HG03135 (cell line): ENCODE results near the gene INKA1.
A peak's percentile ranks its signal among the peaks of the same experiment; 100 is the strongest.

Experiments used
- ATAC-seq: cut with Tn5 transposase; IDR thresholded peaks from one replicate; pipeline ENCODE4 v1.9.1; 2021; ENCODE audit warnings: mild to moderate bottlenecking, moderate library complexity; ENCODE audit not compliant: unreplicated experiment

The INKA1 gene

DNA sequence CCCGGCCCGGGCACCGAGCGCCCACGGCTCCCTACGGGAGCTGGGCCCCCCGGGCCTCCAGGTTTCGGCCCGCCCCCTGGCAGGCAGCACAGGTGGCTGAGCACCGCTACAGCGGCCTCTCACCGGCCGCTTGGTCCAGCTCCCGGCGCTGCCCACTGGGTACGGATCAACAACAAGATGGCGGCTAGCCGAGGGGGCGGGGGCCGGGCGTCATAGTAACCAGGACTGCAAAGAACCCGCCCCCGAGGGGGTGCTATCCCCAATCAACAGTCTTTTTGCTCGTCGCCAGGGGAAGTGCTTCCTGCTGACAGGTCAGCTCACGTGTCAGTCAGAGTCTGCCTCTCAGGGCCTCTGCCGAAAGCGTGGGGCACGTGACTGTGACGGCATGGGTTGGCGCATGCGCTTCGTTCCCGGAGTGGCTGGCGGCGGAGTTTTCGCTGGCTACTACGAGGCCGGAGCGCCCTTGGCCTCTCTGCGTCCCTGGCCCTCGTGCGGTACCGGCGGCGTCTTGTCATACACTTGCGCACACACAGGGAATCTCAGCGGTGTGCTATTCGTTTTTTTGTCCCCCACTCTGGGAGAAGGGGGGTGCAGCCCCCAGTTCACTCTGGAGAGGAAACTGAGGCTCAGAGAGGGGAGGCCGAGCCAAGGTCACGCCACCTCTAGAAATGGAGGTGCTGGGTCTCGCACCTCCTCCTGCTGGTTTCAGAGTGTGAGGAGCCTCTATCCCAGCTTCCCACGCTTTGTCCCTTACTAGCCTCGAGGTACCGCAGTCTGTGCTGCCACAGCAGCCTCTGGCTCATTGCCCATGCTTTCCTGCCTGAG, 16.5 kb upstream of the INKA1 start, which contains the start of gene IP6K1:
TSS of gene IP6K1 (minus strand) at position 186 of the 825 bp plus-strand sequence. CDS start 38,502 bp downstream, outside the sequence.
- peak; percentile 98 for ATAC-seq

DNA sequence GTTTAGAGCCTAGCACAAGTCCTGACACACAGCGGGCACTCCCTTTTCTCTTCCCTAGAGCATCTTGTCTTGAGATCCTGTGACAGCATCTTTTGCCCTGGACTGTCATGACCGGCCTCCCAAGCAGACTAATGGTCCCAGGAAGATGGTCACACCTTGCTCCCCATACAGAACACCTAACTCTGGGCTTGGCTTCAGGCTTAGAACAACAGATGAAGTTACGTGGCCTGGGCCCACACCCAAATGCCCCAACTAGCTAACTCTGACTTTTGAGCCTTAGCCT, 15.9 kb upstream of the INKA1 start:
- ATAC-seq: no peak

DNA sequence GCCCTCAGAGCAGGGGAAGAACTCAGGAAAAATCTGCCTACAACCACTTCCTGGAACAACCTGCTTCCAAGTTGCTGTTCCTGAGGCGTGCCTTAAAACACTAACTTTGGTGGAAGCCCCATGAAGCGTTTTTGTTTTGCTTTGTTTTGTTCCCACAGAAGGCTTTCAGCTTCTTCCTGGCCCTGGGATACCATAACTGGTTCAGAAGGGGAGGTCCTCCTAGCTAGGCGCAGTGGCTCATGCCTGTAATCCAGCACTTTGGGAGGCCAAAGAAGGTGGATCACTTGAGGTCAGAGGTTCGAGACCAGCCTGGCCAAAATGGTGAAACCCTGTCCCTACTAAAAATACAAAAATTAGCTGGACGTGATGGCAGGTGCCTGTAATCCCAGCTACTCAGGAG, 15.5 kb upstream of the INKA1 start:
- no peak for ATAC-seq

DNA sequence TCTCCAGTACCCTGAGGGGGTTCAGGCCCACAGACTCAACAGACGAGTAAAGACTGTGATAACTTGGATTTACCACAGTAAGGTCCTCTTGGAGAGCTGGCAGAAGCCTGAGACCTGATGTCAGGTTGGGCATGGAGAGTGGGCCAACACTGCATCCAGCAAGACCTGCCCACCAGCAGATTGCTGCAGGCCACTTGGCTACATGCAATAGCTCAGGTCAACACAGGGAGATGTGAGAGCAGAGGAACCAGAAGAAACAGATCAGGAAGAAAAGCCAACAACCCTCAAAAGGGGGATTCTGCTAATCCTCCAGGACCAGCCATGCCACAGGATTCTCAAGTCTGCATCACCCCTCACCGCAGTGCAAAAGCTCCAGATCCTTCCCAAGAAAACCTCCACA, 15.0 kb upstream of the INKA1 start:
- no peak for ATAC-seq

DNA sequence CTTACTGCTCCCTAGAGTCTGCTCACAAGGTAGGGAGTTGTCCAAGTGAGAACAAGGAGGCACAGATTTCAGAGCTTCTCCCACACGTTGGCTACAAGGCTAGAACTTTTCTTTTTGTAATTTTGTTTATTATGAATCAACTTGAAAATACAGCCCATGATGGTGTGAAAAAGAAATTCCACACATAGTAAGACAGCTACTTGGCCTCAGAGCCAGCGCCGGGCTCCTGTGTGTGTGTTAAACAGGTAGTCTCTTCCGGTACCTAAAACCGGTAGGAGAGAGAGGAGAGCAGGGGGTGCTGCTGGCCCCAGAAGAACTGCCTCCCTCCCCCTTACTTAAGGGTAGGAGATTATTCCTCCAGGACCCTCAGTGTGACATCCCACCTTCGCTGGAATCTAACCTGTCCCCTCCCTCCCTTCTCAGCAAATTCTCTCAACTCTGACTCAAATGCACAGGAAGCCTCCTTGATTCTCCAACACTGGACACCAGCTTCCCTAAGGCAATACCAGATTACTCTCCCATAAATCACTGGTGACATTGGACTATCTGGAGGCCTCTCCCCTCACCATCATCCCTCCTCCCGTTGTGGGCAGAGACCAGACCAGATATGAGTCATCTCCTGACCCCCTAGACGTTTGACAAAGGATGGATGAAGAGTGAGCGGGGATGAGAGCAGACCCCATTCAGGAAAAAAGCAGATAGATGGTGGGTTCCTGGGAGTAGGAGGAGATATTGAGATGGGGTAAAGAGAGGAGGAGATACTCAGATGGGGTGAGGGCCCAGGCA, 12.2 kb upstream of the INKA1 start:
- ATAC-seq: no peak

DNA sequence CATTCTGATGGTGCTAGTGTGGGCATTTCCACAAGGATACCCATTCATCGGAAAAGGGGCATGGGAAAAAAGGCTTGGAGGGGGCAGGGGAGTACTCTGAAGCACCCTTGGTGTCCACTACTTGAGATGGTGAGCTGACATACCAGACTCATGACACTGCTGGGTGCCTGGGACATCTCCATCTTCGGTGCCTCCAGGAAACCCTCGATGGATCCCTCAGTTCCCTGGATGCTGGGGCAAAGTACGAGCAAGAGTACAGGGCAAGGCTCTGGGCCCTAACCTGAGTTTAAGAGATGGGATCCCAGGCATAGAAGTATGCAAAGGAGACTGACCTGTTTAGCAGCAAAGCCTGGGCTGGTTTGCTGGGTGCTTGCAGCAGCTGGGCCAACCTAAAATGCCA, 11.5 kb upstream of the INKA1 start:
- no peak for ATAC-seq

DNA sequence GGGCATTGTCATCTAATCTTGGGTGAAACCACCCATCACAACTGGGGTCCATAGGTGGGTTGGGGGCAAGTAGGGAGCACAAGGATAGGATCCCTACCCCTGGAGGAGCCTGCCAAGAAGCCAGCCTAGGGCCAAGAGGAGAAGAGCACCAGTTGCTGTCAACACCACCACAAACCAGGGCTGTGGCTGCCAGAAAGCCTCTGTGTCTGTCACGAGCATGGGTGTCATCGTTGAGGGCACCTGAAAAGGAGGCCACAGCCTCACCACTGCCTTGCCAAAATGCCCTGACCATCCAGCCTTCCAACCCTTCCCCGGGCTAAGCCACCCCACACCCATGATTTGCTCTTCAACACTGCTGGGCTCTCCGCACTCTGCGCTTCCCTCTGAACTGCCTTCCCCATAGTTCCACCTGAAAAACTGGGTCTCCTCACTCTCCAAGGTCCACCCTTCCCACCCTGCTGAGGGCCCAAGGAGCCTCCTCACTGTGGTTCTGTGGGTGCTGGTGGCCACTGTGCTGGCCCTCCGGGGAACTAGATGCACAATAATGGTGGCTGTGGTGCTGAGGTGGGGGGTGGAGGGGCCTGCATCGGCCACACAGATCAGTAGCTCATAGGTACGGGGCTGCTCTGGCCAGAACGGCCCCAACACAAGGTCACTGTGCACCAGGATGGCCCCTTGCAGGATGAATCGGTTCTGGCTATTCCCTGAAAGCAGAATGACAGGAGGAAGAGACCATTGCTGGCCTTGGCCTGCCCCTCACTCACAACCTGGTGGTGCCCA, 10.5 kb upstream of the INKA1 start:
- no peak for ATAC-seq

DNA sequence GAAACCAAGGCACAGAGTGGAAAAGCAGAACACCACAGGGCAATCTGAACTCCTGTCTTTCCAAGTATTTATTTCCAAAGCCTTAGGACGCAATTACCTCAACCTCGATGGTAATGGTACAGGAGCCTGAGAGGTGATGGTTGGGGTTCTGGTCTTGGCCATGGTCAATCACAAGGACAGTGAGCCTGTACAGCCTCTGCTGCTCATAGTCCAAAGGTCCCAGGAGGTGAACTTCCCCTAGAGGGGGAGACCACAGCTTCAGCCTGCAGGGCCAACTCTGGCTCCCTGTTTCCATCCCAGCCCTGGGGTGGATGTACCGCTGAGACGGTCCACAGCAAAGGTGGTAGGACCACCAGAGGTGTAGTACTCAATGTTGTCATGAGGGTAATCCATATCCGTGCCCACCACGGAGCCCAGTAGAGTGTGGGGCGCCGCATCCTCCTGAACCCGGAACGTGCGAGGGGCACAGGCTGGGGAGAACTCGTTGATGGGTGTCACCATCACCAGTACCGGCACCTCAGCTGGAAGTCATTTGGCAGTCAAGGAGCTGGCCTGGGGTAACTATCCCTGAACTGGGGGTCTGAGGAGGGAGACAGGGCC, 9.5 kb upstream of the INKA1 start:
- ATAC-seq: no peak

DNA sequence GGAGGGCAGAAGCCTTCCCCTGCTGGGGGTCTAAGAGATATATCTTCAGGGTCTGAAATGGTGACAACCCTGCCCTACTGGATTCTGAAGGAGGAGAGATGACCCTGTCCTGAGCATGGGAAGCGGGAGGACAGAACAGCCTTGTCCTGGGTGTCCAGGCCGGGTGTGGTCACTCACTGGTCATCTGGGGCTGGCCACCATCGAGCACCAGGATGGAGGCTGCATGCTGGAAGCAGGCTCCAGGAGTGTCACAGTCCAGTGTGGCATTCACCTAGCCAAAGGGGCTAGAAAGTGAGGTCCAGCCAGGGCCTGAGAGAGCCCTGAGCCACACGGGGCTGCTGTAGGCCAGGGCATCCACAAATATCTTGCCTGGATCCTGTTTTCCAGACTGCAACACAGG, 8.6 kb upstream of the INKA1 start:
- ATAC-seq: no peak

DNA sequence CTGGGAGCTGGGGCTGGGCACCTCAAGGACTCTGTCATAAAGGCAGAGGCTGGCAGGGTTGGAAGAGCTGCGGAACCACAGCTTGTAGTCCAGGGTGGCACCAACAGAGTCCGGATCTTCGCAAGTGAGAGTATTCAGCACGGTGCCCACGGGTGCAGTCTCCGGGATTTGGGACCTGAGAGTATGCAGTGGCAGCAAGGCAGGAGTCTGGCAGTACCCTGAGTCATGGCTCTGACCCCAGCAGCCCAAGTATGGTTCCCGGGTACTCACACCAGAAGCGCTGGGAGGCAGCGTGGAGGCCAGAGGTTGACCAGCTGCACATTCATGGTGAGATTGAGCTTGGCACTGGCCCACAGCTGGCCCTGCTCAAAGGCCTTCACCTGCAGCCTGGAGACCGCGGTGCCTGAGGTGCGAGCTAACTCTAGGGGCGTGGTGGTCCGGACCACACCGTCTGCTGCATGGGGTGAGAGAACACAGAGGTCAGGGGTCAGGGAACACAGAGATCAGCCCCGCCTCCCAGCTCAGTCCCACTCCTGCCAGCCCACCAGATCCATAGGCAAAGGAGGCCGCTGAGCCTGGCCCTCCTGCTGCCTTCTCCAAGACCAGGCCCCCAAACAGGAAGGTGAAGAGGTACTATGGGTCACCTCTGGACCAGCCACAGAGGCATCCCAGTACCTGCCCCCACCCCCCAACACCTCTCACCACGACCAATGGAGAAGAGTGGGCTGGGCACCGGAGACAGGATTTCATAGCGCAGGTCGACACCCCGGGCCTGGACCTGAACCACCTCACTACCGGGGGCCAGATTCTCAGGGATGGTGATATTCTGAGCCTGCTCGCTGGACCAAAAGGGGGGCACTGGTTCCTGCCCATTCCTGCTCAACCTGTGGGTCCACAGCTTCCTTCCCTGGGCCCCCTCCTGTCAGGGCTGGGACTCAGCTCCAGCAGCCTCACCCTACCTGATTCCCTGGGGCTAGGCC, 7.8 kb upstream of the INKA1 start:
- no peak for ATAC-seq

DNA sequence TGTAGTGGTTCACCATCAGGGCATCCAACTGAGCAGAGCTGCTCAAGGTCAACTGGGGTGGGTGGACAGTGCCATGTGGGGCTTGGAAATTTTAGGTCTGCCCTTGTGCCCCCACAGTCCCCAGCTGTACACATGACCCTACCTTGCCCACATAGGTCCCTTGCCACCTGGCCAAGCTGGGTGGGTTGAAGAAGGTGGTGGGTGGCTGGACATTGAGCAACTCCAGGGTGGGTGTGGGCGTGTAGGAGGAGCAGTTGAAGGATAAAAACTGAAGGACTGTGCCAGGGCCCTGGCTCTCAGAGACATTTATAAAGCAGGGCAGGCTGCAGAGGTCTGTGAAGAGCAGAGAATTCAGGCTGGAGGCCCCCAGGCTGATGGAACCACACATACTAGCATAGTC, 4.0 kb upstream of the INKA1 start:
- ATAC-seq: no peak

DNA sequence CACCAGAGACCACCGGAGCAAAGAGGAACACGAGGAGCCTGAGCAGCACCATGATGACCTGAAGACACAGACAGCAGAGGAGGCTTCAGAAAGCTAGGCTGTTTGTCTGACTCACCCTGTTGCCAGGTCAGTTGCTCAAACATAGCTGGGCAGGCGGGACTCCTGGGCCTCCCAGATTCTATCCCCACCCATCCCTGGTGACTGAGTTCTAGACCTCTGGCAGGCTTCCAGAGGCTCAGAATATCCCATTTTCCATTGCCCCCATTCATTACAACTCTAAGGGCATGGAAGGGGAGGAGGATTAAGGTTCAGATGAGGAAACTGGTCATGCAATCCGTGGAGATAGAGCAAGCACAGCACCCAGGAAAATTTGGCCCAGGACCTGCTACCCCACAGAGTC, 3.3 kb upstream of the INKA1 start, which contains the start of gene CDHR4:
TSS of gene CDHR4 (minus strand) at position 113 of the 400 bp plus-strand sequence. CDS start at position 52, 61 bp downstream.
- ATAC-seq: no peak

DNA sequence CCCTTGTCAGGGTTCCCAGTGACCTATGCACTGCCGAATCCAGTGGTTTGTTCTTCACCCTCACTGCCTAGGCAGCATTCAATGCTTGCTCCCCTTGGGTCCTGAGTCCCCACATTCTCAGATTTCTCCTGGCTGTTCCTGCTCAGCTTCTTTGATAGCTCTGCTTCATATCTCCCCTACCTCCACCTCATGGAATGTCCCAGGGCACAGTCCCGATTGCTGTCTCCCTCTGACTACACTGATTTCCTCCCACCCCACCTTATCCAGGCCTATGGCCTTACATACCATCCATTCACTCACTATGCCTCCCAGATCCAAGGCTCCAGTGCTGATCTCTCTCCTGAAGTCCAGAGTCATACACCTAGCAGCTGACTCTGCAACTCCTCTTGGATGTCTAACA, 1.9 kb upstream of the INKA1 start:
- ATAC-seq: no peak

DNA sequence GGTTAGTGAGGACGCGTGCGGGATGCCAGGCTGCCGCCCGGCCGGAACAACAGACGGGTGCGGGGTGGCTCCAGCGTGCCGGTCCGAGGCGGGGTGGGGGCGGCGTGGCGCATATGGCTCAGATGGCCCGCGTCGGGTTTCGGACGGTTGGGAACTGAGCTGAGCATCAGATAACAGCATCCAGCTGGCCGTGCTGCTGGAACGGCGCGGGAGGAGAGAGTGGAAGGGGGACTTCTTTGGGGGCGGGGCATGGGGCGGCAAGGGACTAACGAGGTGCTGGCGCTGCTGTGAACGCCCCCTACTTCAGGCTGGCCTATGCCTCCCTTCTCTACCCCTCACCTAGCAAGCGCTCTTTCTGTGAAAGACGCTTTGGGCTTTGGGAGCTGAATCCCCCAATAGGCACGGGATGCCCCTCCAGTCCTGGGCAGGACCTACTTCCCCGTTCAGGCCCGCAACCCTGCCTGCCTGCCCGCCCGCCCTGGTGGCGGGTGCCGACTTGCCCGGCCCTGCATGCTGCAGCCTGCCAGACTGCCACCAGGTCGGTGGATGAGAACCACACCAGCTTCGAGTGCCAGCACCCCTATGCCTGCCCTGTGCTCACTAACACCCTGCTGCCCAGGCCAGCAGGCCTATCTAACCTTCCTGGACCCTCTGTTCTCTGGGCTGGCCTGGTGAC, 542 bp downstream of the INKA1 start:
- no peak for ATAC-seq

DNA sequence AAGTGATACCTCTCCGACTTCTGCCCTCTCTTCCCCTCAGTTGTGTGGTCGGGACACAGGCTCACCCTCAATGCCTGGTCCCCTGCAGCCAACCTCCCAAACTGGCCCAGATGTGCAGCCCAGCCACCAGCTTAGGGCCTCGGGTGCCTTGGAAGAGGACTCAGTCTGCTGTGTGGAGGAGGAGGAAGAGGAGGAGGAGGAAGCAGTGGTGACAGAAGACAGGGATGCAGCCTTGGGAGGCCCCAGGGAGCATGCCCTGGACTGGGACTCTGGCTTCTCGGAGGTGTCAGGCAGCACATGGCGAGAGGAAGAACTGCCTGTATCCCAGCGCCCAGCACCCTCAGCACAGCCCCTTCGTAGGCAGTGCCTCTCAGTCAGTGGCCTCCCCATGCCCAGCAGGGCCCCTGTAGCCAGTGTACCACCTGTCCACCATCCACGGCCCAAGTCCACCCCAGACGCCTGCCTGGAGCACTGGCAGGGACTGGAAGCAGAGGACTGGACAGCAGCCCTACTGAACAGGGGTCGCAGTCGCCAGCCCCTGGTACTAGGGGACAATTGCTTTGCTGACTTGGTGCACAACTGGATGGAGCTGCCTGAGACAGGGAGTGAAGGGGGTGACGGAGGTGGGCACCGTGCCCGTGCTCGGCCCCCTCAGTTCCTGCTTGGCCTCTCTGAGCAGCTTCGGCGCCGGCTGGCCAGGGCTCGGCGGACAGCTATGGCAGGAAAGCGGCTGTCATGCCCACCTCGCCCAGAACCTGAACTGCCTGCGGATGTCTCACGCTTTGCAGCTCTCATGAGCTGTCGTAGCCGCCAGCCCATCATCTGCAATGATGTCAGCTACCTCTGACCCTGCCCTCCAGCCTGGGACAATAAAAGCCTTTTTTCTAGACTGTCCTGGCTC, 1.3 kb downstream of the INKA1 start:
- ATAC-seq: no peak

DNA sequence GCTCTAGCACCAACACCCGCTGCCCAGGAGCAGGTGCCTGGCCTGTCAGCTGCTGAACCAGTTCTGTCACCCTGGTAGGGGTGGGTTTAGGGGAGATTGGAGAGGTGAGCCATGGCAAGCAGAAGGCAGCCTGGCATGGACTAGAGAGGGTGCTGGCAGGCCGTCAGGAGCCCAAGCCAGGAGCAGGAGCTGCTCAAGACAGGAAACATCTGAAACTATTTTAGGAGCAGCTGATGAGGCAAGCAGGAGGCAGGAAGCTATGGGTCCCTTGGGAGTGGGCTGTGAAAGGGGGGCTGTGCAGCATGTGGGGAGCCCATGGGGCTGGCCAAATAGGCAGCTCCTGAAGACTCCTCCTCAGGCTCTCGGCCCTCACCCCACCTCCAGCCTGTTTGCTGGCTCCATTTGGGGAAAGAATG, 2.3 kb downstream of the INKA1 start:
- ATAC-seq: no peak

DNA sequence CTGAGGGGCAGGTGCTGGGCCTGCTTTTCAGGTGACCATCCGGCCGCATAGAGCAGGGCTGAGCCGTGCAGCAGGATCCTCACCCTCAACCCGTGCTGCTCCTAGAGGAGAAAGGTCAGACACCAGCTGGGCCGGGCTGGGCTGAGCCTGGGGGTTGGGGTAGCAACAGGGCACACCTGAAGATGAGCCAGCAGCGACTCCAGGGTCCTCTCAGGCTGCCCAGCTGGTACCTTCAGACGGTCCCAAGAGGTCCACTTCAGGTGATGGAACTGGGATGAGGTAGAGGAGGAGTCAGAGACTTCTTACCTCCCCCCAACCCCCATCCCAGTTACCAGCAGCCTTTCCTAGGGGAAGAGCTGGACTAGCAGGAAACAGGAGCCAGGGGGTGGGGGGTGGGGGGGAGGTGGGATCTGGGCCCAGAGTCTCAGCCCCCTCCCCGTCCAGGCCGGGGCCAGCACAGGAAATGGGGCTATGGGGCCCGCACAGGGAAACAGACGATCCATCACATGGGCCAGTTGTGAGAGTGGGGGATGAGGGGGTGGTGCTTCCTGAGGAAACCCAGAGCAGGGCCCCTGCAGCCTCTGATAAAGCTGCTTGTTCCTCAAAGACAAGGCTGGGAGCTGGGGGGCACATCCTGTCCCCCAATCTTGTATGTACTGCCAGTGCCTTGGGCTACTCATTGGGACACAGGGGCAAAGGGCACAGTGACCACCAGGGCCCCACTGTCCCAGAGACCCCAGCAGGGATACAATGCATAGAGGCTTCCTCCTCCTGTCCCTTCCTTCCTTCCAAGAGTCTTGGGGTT, 3.0 kb downstream of the INKA1 start:
- ATAC-seq: no peak

DNA sequence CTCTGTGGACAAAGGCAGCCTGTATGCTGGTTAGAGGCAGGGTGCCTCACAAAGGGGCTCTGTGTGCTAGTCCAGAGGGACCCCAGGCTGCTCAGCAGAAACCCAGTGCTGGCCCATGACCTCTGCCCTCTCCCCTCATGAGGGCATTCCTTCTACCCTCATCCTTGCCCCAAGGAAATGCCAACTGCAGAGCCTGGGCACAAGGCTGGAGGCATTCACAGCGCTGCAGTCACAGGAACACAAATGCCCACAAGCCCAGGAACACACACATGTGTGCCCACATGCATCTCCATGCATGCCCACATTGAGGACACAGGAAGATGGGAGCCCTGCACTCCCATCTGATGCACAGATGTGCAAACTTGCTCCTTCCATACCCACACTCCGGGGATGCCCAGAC, 3.8 kb downstream of the INKA1 start:
- no peak for ATAC-seq
